Psoas muscle (tissue), 8 donors: Measurements from ENCODE around the gene NRP1. TPM values are rescaled to one million over a fixed set of nuclear protein-coding genes. Genes with fewer than 3 reads are reported as not detected.

Experiments
- ATAC-seq, 4 donors: fragments of 200-7000 bp; cut with Tn5 transposase; one replicate each; pipeline ENCODE4 v1.9.1; 2020; ENCODE audit warnings: moderate library complexity in 3 of 4, mild to moderate bottlenecking in 2 of 4
- DNase-seq, 2 donors: peaks; one replicate each; pipeline ENCODE4 v3.0.0-alpha.2; 2020
- H3K27ac ChIP-seq: fragments of 200-600 bp; one replicate; pipeline ENCODE4 v1.8.0; 2022
- H3K27me3 ChIP-seq, 3 donors: fragments of 200-600 bp in 1 of 3; one replicate each; pipeline versions ENCODE4 v1.6.1 to v1.8.0; 2013 to 2022; ENCODE audit warnings: low read length in 2 of 3, mild to moderate bottlenecking in 2 of 3, moderate library complexity in 1 of 3; ENCODE audit not compliant: insufficient read depth in 3 of 3
- H3K36me3 ChIP-seq, 2 donors: fragments of 200-600 bp in 1 of 2; one replicate each; pipeline versions ENCODE4 v1.6.1 to v1.8.0; 2013 to 2022; ENCODE audit warnings: low read depth in 1 of 2, mild to moderate bottlenecking in 1 of 2, moderate library complexity in 1 of 2; ENCODE audit not compliant: insufficient read depth in 1 of 2
- H3K4me1 ChIP-seq: fragments of 200-600 bp; one replicate; pipeline ENCODE4 v1.8.0; 2022
- H3K4me3 ChIP-seq: fragments of 200-600 bp; one replicate; pipeline ENCODE4 v1.8.0; 2022; ENCODE audit warnings: mild to moderate bottlenecking
- H3K9me3 ChIP-seq: fragments of 200-600 bp; one replicate; pipeline ENCODE4 v1.8.0; 2022
- CTCF ChIP-seq: fragments of 200-600 bp; IDR thresholded peaks from one replicate; pipeline ENCODE4 v1.8.0; 2022; ENCODE audit warnings: antibody characterized with exemption
- WGBS, 3 donors: extraction: QIAGEN DNeasy Blood & Tissue Kit; methylation state at CpG; one replicate each; pipeline versions ENCODE4 v1.1.6 to v1.1.7; 2013; 5-methylcytosine and 5-hydroxymethylcytosine counted together
- intact Hi-C, 2 donors: fragments of 100-400 bp; cut with DNase I; formaldehyde crosslinking; loops; one replicate each; pipeline versions ENCODE4 v1.11.0 to v1.14.2; 2022
- polyA plus RNA-seq, 3 donors: library from polyadenylated mRNA; stranded (reverse); fragments of 200-250 nt; gene quantifications; one replicate each; pipeline ENCODE4 v1.2.3, GENCODE V29; 2013
- total RNA-seq, 4 donors: library from RNA; stranded (reverse); fragmentation: NEBNext Ultra II Directional in 2 of 4; extraction: Animal tissue kit (Norgen Biotek cat#: 25700) in 2 of 4; gene quantifications; one replicate each; pipeline versions ENCODE4 v1.2.1 to v1.2.4, GENCODE V29; 2021 to 2023
- donor health status: healthy with polysubstance abuse.
- donor health status: DM: no; HTN: no; CAD: no; lungs with moderate emphysema.
- donor health status: Bipolar disorder and iron deficiency.
- donor health status: healthy.
- donor health status: DM: yes; HTN: yes; CAD: no.
- donor health status: DM: no; HTN: no; CAD: no.
- donor health status: DM: no; HTN: no; CAD: no.
- donor health status: DM: yes; HTN: yes; CAD: no.

The NRP1 gene
- total and polyA plus RNA-seq, 7 donors, result 10.9 to 54.8 (median 31.2) TPM

- H3K27ac ChIP-seq, result no peak overlapping the region
- TF ChIP-seq CTCF, result no peak
- ATAC-seq, result no peak
- no peaks in the 10 kb centered on the region for H3K9me3 ChIP-seq
- H3K27me3 ChIP-seq, result no peaks in the 10 kb centered on the region
- no peak for DNase-seq
- no peak overlapping the region for H3K4me3 ChIP-seq
- WGBS, 3 donors, result 95 to 100% (median 97%) methylated on average over 2 of the region's 2 CpGs
- intact Hi-C loops, result no loop called here
- no peaks in the 10 kb centered on the region for H3K36me3 ChIP-seq
- no peaks in the 10 kb centered on the region for H3K4me1 ChIP-seq
These were observed 38.8 kb upstream of the NRP1 start for GRCh38 chr10:33373263-33373662.

- no peaks in the 10 kb centered on the region for H3K9me3 ChIP-seq
- no peak overlapping the region for H3K4me3 ChIP-seq
- H3K36me3 ChIP-seq, result no peaks in the 10 kb centered on the region
- ATAC-seq (no peak), DNase-seq (no peak)
- WGBS, 3 donors, result 82 to 93% (median 91%) methylated on average over 4 of the region's 4 CpGs
- no peaks in the 10 kb centered on the region for H3K4me1 ChIP-seq
- no peaks in the 10 kb centered on the region for H3K27me3 ChIP-seq
- TF ChIP-seq CTCF, result no peak
- intact Hi-C loops, result no loop called here
- H3K27ac ChIP-seq, result no peak overlapping the region
These were observed 36.8 kb upstream of the NRP1 start for GRCh38 chr10:33371234-33371633.

GRCh38 chr10:33370434-33370930 is 36.0 kb upstream of the NRP1 start:
- Histone ChIP-seq H3K36me3 (no peaks in the 10 kb centered on the region), H3K4me3 (no peak overlapping the region), H3K27ac (no peak overlapping the region), H3K4me1 (no peaks in the 10 kb centered on the region), H3K9me3 (no peaks in the 10 kb centered on the region), H3K27me3 (no peaks in the 10 kb centered on the region)
- ATAC-seq, result no peak
- WGBS, 3 donors, result 91 to 98% (median 93%) methylated on average over 2 of the region's 2 CpGs
- no peak for DNase-seq
- intact Hi-C loops, result no loop called here
- no peak for TF ChIP-seq CTCF

DNA sequence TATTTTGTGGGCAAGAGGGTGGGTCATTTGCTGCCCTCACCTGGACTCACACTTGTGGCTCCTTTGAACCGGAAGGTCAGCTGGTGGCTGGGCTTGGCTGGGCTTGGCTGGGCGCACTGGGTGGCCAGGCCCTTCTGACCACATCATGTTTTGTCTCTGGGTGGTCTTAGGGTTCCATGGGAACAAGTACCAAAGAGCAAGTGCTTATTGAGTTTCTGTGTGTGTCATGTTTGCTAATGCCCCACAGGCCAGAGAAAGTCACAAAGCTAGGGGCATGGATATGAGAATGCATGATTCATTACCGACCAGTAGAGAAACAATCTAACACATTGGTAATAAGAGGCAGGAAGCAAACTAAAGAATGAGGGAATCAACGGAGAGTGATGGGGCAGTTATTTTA is 33.6 kb upstream of the NRP1 start:
- 92 to 96% (median 94%) methylated on average over 4 of the region's 4 CpGs for WGBS, 3 donors
- TF ChIP-seq CTCF, result no peak
- Histone ChIP-seq H3K4me3 (no peak overlapping the region), H3K36me3 (no peaks in the 10 kb centered on the region), H3K4me1 (no peaks in the 10 kb centered on the region), H3K27me3 (no peaks in the 10 kb centered on the region), H3K9me3 (no peaks in the 10 kb centered on the region), H3K27ac (no peak overlapping the region)
- ATAC-seq (no peak), DNase-seq (no peak)
- intact Hi-C loops, result no loop called here

GRCh38 chr10:33365871-33366411 is 31.5 kb upstream of the NRP1 start:
- no peaks in the 10 kb centered on the region for H3K27me3 ChIP-seq
- H3K27ac ChIP-seq, result no peak overlapping the region
- ATAC-seq (no peak), DNase-seq (no peak)
- intact Hi-C loops, result no loop called here
- H3K4me1 ChIP-seq, result no peaks in the 10 kb centered on the region
- TF ChIP-seq CTCF, result no peak
- H3K9me3 ChIP-seq, result no peaks in the 10 kb centered on the region
- H3K36me3 ChIP-seq, result no peaks in the 10 kb centered on the region
- H3K4me3 ChIP-seq, result no peak overlapping the region
